Neural cell (in vitro differentiated cells): ENCODE results near the gene GPC5.

Source experiments
- CTCF ChIP-seq: fragments of 450-650 bp; IDR thresholded peaks from 2 replicates; pipeline ENCODE4 v1.5.1; 2014; ENCODE audit warnings: antibody characterized with exemption, mild to moderate bottlenecking, moderate library complexity; ENCODE audit not compliant: poor library complexity, severe bottlenecking
- EP300 ChIP-seq: fragments of 450-650 bp; conservative IDR thresholded peaks from 2 replicates; pipeline ENCODE4 v1.6.1; 2014; ENCODE audit warnings: antibody characterized with exemption, mild to moderate bottlenecking, moderate library complexity; ENCODE audit not compliant: poor library complexity, severe bottlenecking
- EZH2 ChIP-seq: fragments of 200-600, 300-800 bp; shearing (Covaris generic), sonication (generic); IDR thresholded peaks from 2 replicates; pipeline ENCODE4 v1.6.1; 2014; ENCODE audit warnings: antibody characterized with exemption, low read length, borderline replicate concordance, mild to moderate bottlenecking; ENCODE audit not compliant: insufficient read depth, poor library complexity, severe bottlenecking
- RAD21 ChIP-seq: fragments of 450-650 bp; conservative IDR thresholded peaks from 2 replicates; pipeline ENCODE4 v1.6.1; 2014; ENCODE audit warnings: antibody characterized with exemption, mild to moderate bottlenecking, moderate library complexity

GRCh38 chr13:92821324-92821723 lies 1422.9 kb downstream of the GPC5 start:
- TF ChIP-seq RAD21 (no peak), CTCF (no peak), EZH2 (no peak), EP300 (no peak)
